COLO668 (cell line): ENCODE measurements around the gene YTHDF2.
"Not testable (repeated sequence)": the region's sequence is repeated elsewhere in the genome, so short reads cannot be mapped to it uniquely, and the experiment has no call there.

Source experiments
- DNase-seq: peaks from one replicate; lab custom pipeline; 2025; ENCODE audit not compliant: unreplicated experiment; lab: John Stamatoyannopoulos, UW

The YTHDF2 gene

DNA sequence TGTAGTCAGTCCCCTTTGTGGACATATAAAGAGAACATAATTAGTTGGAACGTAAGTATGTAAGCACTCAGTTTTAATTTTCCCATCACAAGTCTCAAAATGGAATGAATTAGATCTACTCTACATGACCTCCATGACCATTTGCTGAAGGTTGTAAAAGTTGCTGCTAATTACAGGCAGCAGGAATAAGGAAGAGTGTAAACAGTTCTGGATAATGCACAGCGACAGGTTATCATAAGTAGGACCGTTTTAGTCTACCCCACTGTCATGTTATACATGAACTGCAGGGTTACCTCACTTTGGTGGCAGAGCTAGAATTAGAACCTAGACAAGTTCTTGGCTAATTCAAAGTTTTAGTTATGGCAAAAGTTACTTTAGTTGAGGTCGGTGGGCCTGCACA, 21.7 kb downstream of the YTHDF2 start:
- DNase-seq = no peak

DNA sequence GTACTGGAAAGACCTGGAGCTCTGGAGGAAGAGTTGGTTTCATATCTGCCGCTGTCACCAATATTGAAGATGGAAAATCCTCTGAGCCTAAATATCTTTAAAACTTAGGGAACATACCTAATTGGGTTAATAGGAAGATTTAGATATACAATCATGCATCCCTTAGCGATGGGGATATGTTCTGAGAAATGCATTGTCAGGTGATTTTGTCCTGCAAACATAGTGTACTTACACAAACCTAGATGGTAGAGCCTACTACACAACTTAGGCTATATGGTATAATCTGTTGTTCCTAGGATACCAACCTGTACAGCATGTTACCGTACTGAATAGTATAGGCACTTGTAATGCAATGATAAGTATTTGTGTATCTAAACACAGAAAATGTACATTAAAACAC, 22.5 kb downstream of the YTHDF2 start:
- no peak for DNase-seq

GRCh38 chr1:28761189-28761588, 24.4 kb downstream of the YTHDF2 start:
- no peak for DNase-seq

DNA sequence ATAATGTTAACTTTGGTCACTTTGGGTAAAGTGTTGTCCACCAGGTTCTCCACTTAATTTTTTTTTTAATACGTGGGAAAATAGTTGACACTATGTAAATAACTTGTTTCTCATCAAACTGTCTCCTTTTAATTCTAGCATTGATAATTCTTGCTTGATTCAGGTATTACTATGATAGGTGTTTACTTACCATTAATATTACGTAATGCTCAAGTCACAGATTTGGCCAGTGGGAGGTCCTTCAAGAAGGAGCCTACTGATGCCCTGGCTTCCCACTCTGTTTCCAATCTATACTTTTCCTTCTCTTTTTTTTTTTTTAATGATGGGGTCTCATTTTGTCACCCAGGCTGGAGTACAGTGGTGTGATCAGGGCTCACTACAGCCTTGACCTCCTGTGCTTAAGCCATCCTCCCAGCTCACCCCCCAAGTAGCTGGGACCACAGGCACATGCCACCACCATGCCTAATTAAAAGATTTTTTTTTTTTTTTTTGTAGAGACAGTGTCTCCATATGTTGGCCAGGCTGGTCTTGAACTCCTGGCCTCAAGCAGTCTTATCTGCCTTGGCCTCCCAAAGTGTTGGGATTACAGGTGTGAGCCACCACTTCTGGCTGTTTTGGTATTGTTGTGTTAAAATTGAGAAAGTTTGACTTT, 29.9 kb downstream of the YTHDF2 start:
- no peak for DNase-seq

DNA sequence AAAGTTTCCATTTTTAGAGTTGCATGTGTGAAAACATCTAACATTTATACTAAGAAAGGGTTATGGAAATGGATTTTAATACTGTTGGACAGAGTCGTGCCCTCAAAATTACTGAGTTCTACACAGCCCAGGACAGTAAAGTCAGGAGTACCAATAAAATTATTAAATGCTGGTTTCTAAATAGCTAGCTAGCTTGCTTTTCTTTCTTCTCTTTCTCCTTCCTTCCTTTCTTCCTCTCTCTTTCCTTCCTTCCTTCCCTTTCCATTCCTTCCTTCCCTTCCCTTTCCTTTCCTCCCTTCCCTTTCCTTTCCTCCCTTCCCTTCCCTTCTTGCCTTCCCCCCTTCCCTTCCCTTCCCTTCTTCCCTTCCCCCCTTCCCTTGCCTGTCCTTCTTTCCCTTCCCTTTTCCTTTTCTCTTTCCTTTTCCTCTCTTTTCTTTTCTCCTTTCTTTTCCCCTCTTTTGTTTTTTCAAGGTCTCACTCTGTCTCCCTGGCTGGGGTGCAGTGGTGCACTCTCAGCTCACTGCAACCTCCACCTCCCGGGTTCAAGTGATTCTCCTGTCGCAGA, 33.9 kb downstream of the YTHDF2 start:
- DNase-seq = no peak

DNA sequence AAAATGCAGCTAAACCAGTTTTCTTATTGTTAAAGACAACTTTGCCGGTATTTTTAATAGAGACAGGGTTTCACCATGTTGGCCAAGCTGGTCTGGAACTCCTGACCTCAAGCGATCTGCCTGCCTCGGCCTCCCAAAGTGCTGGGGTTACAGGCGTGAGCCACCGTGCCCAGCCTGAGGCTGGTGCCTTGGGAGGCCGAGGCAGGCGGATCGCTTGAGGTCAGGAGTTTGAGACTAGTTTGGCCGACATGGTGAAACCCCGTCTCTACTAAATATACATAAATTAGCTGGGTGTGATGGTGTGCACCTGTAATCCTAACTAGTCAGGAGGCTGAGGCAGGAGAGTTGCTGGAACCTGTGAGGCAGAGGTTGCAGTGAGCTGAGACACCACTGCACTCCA, 35.2 kb downstream of the YTHDF2 start:
- not testable (repeated sequence) for DNase-seq

DNA sequence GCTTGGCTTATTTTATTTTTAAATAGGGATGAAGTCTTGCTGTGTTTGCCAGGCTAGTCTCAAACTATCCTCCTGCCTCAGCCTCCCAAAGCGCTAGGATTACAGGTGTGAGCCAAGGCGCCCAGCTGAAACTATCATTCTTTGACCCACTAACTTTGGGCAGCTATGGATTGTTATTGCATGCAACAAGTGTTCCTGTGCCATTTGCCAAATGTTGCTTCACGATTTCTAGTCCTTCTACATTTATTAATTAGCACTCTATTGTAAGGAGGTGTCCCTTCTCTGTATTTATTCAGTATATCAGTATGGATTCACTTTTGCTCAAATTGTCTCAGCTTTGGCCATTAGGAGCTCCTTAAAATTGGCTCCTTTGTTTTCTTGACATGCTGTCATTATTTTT, 36.4 kb downstream of the YTHDF2 start:
- DNase-seq = no peak

GRCh38 chr1:28775121-28775942, 38.6 kb downstream of the YTHDF2 start:
- DNase-seq = peak; percentile 91

DNA sequence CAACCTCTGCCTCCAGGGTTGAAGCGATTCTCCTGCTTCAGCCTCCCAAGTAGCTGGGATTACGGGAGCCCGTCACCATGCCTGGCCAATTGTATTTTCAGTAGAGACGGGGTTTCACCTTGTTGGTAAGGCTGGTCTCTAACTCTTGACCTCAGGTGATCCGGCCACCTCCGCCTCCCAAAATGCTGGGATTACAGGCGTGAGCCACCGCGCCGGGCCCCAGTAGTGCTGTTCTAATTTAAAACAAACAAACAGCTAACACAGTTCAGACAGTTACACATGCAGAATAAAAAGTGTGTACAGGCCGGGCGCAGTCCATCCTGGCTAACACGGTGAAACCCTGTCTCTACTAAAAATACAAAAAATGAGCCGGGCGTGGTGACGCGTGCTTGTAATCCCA, 39.6 kb downstream of the YTHDF2 start:
- DNase-seq = no peak

GRCh38 chr1:28778021-28778420, 41.3 kb downstream of the YTHDF2 start:
- DNase-seq = no peak

GRCh38 chr1:28779751-28780408, 43.1 kb downstream of the YTHDF2 start:
- DNase-seq = no peak

DNA sequence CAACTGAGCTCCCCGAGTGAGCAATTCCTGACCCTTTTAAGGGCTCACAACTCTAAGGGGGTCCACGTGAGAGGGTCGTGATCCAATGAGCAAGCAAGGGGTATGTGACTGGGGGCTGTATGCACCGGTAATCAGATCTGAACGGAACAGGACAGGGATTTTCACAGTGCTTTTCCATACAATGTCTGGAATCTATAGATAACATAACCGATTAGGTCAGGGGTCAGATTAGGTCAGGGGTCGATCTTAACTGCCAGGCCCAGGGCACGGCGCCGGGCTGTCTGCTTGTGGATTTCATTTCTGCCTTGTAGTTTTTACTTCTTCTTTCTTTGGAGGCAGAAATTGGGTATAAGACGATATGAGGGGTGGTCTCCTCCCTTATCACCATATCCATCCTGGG, 44.6 kb downstream of the YTHDF2 start:
- no peak for DNase-seq

- DNase-seq = no peak
Observed at GRCh38 chr1:28782011-28782410, 45.3 kb downstream of the YTHDF2 start.

DNA sequence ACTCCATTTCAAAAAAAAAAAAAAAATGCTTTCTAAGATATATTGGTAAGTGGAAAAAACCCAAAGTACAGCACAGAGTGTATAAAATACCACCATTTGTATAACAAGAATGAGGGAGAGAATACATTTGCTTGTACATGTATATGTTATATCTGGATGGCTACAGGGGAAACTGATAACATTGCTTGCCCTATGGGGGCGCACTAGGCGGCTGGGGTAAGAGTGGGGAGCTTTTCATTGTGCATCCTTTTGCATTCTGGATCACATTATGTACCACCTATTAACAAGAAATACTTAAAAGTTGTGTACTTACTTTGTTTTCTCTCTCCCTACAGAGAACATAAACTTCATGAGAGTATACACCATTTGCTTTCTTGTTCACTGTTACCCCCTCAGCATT, 46.6 kb downstream of the YTHDF2 start:
- DNase-seq = no peak

DNA sequence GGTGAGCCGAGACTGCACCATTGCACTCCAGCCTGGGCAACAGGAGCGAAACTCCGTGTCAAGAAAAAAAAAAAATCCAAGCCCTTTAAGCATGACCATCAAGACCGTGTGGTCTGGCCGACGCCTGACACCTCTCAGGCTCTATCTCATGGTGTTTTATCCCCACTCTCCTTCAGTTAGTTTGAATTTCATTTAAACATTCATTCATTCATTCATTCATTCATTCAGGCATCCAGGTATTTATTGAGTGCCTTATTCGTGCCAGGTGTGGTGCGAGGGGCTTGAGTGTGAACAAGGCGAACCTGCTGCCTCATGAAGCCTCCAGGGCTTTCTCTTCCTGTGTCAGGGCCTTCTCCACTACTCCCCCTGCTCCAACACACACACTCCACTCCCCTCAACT, 52.7 kb downstream of the YTHDF2 start:
- DNase-seq = no peak

- no peak for DNase-seq
Observed at GRCh38 chr1:28789816-28790215, 53.1 kb downstream of the YTHDF2 start.

GRCh38 chr1:28790377-28791035, 53.8 kb downstream of the YTHDF2 start:
- no peak for DNase-seq

DNA sequence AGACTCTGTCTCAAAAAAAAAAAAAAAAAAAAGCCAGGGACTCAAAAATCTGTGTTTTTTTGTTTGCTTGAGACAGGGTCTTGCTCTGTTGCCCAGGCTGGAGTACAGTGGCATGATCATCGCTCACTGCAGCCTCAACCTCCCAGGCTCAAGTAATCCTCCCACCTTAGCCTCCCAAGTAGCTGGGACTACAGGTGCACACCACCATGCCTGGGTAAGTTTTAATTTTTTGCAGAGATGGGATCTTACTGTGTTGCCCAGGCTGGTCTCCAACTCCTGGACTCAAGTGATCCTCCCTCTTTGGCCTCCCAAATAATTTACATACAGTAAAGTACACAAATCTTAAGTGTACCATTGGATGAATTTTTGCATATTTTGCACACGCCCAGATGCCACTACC, 55.2 kb downstream of the YTHDF2 start:
- not testable (repeated sequence) for DNase-seq

- no peak for DNase-seq
Observed at GRCh38 chr1:28792644-28793121, 55.9 kb downstream of the YTHDF2 start.

GRCh38 chr1:28794582-28794981, 57.8 kb downstream of the YTHDF2 start:
- DNase-seq = not testable (repeated sequence)
